Transverse colon (tissue), 4 donors: ENCODE data around the gene GSTP1.

Source experiments
- EP300 ChIP-seq: sonication (generic); formaldehyde crosslinking; IDR thresholded peaks from one replicate; pipeline ENCODE4 v1.6.1; 2017; ENCODE audit warnings: antibody characterized with exemption, low read depth
- POLR2A ChIP-seq: fragments of 450-650 bp; IDR thresholded peaks from one replicate; pipeline ENCODE4 v1.6.1; 2016; ENCODE audit warnings: antibody characterized with exemption, mild to moderate bottlenecking, moderate library complexity
- POLR2AphosphoS5 ChIP-seq, 3 donors: sonication (generic); formaldehyde crosslinking; IDR thresholded peaks; one replicate each; pipeline ENCODE4 v1.6.1; 2016; ENCODE audit warnings: antibody characterized with exemption in 3 of 3
- TF ChIP-seq, protein P1 (sequence below), 5 experiments: fragments of 200-600 bp in 3 of 5; fragments of 450-650 bp in 2 of 5; sonication (generic) in 3 of 5; IDR thresholded peaks; 1 replicate in 2 of 5; 2 replicates in 3 of 5; pipeline ENCODE4 v1.5.1; 2016 to 2017; ENCODE audit warnings: antibody characterized with exemption in 5 of 5, inconsistent platforms in 3 of 5, mild to moderate bottlenecking in 2 of 5, moderate library complexity in 1 of 5

DNA sequence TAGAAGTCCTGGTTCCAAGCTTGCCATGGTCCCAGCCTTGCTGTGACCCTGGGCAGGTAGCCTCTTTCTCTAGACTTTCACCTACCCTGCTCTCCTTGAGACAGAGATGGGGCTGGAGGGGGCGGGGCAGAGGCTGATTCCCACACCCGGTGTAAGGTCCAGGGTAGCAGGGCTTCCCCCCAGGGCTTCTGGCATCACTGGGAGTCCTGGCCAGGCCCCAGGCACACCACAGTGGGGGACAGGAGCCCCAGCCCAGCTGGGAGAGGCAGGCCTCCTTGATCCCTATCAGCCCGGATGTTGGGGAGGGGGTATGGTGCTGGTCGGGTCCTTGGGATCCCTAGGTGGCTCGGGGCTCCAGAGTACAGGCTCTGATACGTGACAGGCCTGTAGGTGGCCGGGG, 47.8 kb downstream of the GSTP1 start:
- TF ChIP-seq, protein P1, sequence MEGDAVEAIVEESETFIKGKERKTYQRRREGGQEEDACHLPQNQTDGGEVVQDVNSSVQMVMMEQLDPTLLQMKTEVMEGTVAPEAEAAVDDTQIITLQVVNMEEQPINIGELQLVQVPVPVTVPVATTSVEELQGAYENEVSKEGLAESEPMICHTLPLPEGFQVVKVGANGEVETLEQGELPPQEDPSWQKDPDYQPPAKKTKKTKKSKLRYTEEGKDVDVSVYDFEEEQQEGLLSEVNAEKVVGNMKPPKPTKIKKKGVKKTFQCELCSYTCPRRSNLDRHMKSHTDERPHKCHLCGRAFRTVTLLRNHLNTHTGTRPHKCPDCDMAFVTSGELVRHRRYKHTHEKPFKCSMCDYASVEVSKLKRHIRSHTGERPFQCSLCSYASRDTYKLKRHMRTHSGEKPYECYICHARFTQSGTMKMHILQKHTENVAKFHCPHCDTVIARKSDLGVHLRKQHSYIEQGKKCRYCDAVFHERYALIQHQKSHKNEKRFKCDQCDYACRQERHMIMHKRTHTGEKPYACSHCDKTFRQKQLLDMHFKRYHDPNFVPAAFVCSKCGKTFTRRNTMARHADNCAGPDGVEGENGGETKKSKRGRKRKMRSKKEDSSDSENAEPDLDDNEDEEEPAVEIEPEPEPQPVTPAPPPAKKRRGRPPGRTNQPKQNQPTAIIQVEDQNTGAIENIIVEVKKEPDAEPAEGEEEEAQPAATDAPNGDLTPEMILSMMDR (IDR thresholded peaks at IDR 0.05) = no peak
- TF ChIP-seq POLR2A (no peak), EP300 (no peak), POLR2AphosphoS5 (IDR thresholded peaks at IDR 0.05) (no peak)
